HepG2 (cell line): ENCODE measurements around the gene C14orf93. TPM values are rescaled to one million over a fixed set of nuclear protein-coding genes. Genes with fewer than 3 reads are reported as not detected.

Experiments
- ASH2L ChIP-seq: fragments of 300-600, 200-600 bp; sonication (generic); IDR thresholded peaks from 2 replicates; pipeline ENCODE4 v1.7.0; 2017; ENCODE audit warnings: low read depth, mild to moderate bottlenecking, moderate library complexity, mixed read lengths, low read length; ENCODE audit not compliant: insufficient read length
- ATAD3A ChIP-seq: sonication (generic); formaldehyde crosslinking; IDR thresholded peaks from 2 replicates; pipeline ENCODE4 v1.4.0; 2020; ENCODE audit warnings: missing genetic modification reagents
- HOXA5 ChIP-seq: sonication (generic); formaldehyde crosslinking; IDR thresholded peaks from 2 replicates; pipeline ENCODE4 v1.4.0; 2020; ENCODE audit warnings: missing genetic modification reagents
- JUNB ChIP-seq: sonication (generic); formaldehyde crosslinking; IDR thresholded peaks from 2 replicates; pipeline ENCODE4 v1.8.0; 2022; ENCODE audit warnings: missing genetic modification reagents, mild to moderate bottlenecking, borderline replicate concordance
- KDM1A ChIP-seq: IDR thresholded peaks from 2 replicates; pipeline ENCODE4 v1.6.1; 2016; ENCODE audit warnings: missing compliant biosample characterization
- KLF12 ChIP-seq: sonication (generic); formaldehyde crosslinking; IDR thresholded peaks from 2 replicates; pipeline ENCODE4 v1.4.0; 2020; ENCODE audit warnings: missing genetic modification reagents, borderline replicate concordance
- MIXL1 ChIP-seq: IDR thresholded peaks from 2 replicates; pipeline ENCODE4 v1.6.1; 2016
- MLXIP ChIP-seq: sonication (generic); formaldehyde crosslinking; IDR thresholded peaks from 2 replicates; pipeline ENCODE4 v1.9.0; 2021; ENCODE audit warnings: missing genetic modification reagents, borderline replicate concordance
- PPARG ChIP-seq: conservative IDR thresholded peaks from 2 replicates; pipeline ENCODE4 v1.6.1; 2016; ENCODE audit warnings: missing biosample characterization, missing genetic modification reagents
- REL ChIP-seq: sonication (generic); formaldehyde crosslinking; conservative IDR thresholded peaks from 2 replicates; pipeline ENCODE4 v1.8.0; 2022; ENCODE audit warnings: mild to moderate bottlenecking, missing genetic modification reagents, moderate library complexity
- SKIL ChIP-seq: sonication (generic); formaldehyde crosslinking; IDR thresholded peaks from 2 replicates; pipeline ENCODE4 v1.8.0; 2022; ENCODE audit warnings: missing genetic modification reagents, mild to moderate bottlenecking, moderate library complexity, borderline replicate concordance
- SMAD1 ChIP-seq: sonication (generic); formaldehyde crosslinking; IDR thresholded peaks from 2 replicates; pipeline ENCODE4 v1.4.0; 2020; ENCODE audit warnings: missing genetic modification reagents, low read depth, mild to moderate bottlenecking, borderline replicate concordance
- TCF12 ChIP-seq, 2 experiments: fragments of 450-650 bp in 1 of 2; sonication (generic) in 1 of 2; formaldehyde crosslinking in 1 of 2; IDR thresholded peaks; 2 replicates each; pipeline versions ENCODE4 v1.6.1 to v1.8.0; 2017 to 2022; ENCODE audit warnings: antibody characterized with exemption in 1 of 2, mild to moderate bottlenecking in 1 of 2, missing genetic modification reagents in 1 of 2, moderate library complexity in 1 of 2
- TCF7L2 ChIP-seq: IDR thresholded peaks from 2 replicates; pipeline ENCODE4 v1.6.1; 2011; ENCODE audit warnings: mild to moderate bottlenecking, low read depth, low read length, moderate library complexity
- XRCC5 ChIP-seq: fragments of 200-400 bp; formaldehyde crosslinking; optimal IDR thresholded peaks from 2 replicates; pipeline ENCODE3; 2017; ENCODE audit warnings: mild to moderate bottlenecking, low read length
- ZC3H13 ChIP-seq: sonication (generic); formaldehyde crosslinking; IDR thresholded peaks from 2 replicates; pipeline ENCODE4 v1.8.1; 2023; ENCODE audit warnings: mild to moderate bottlenecking, missing genetic modification reagents, moderate library complexity
- ZKSCAN5 ChIP-seq: sonication (generic); formaldehyde crosslinking; IDR thresholded peaks from 2 replicates; pipeline ENCODE4 v1.5.1; 2020; ENCODE audit warnings: mild to moderate bottlenecking, missing genetic modification reagents
- ZNF121 ChIP-seq: sonication (generic); formaldehyde crosslinking; IDR thresholded peaks from 2 replicates; pipeline ENCODE4 v1.5.0; 2020; ENCODE audit warnings: mild to moderate bottlenecking, missing genetic modification reagents
- ZNF180 ChIP-seq: sonication (generic); formaldehyde crosslinking; IDR thresholded peaks from 2 replicates; pipeline ENCODE4 v1.4.0; 2020; ENCODE audit warnings: low read depth, missing genetic modification reagents, borderline replicate concordance
- ZNF232 ChIP-seq: sonication (generic); formaldehyde crosslinking; IDR thresholded peaks from 2 replicates; pipeline ENCODE4 v1.4.0; 2020; ENCODE audit warnings: missing genetic modification reagents, borderline replicate concordance
- ZNF296 ChIP-seq: sonication (generic); formaldehyde crosslinking; conservative IDR thresholded peaks from 2 replicates; pipeline ENCODE4 v1.5.0; 2020; ENCODE audit warnings: mild to moderate bottlenecking, missing genetic modification reagents
- ZNF616 ChIP-seq: sonication (generic); formaldehyde crosslinking; IDR thresholded peaks from 2 replicates; pipeline ENCODE4 v1.5.0; 2020; ENCODE audit warnings: low read depth, mild to moderate bottlenecking, missing genetic modification reagents
- ZNF761 ChIP-seq: sonication (generic); formaldehyde crosslinking; conservative IDR thresholded peaks from 2 replicates; pipeline ENCODE4 v1.4.0; 2020; ENCODE audit warnings: mild to moderate bottlenecking, missing genetic modification reagents
- ZNF776 ChIP-seq: sonication (generic); formaldehyde crosslinking; IDR thresholded peaks from 2 replicates; pipeline ENCODE4 v1.4.0; 2020; ENCODE audit warnings: mild to moderate bottlenecking, missing genetic modification reagents
- ZNF784 ChIP-seq: sonication (generic); formaldehyde crosslinking; IDR thresholded peaks from 2 replicates; pipeline ENCODE4 v1.5.1; 2020; ENCODE audit warnings: missing genetic modification reagents, mild to moderate bottlenecking, borderline replicate concordance
- polyA plus RNA-seq, 8 experiments: library from polyadenylated mRNA; depleted of rRNA in 3 of 8; stranded (reverse) in 7 of 8; unstranded in 1 of 8; fragments of >200 nt; fragmentation: Illumina TruSeq in 4 of 8; extraction: Trizol in 4 of 8; gene quantifications; 2 replicates each; pipeline versions ENCODE4 v1.2.1 to v1.2.3, GENCODE V29; 2011 to 2016; ENCODE audit warnings: low read depth in 4 of 8, missing spikeins in 1 of 8, mixed read lengths in 1 of 8; ENCODE audit not compliant: insufficient read depth in 1 of 8
- total RNA-seq, 5 experiments: library from RNA; depleted of rRNA; stranded (reverse); fragments of >200 nt; fragmentation: Illumina TruSeq; extraction: Trizol; gene quantifications; 2 replicates each; pipeline ENCODE4 v1.2.3, GENCODE V29; 2016; ENCODE audit warnings: low read depth in 1 of 5

The C14orf93 gene
- total and polyA plus RNA-seq, 2 of the 13 experiments (the other 11 are each of a cell fraction or from before 2014, with no cell fraction given): 11.4 to 22.5 TPM

GRCh38 chr14:23009939-23010726 lies at the start of gene C14orf93 (continued):
- TF ChIP-seq ZNF296 (CRISPR knock-in tag) (no peak), KLF12 (peak; percentile 48; the same call in 1 of the 2 replicates), ASH2L (peak; percentile 96), XRCC5 (no peak), SMAD1 (no peak), TCF7L2 (no peak), ZNF784 (CRISPR knock-in tag) (peak; percentile 75), ZNF761 (CRISPR knock-in tag) (peak; percentile 85; the same call in 1 of the 2 replicates), ZKSCAN5 (CRISPR knock-in tag) (no peak), ZNF776 (CRISPR knock-in tag) (0 out of 2 replicates have a peak, but pooled peaks have one; percentile 74), ZNF232 (CRISPR knock-in tag) (peak; percentile 40; the same call in 1 of the 2 replicates), KDM1A (CRISPR knock-in tag) (no peak), HOXA5 (CRISPR knock-in tag) (no peak; the same call in none of the 2 replicates), ZNF616 (CRISPR knock-in tag) (no peak), SKIL (CRISPR knock-in tag) (no peak), JUNB (CRISPR knock-in tag) (no peak), ZC3H13 (CRISPR knock-in tag) (no peak), REL (CRISPR knock-in tag) (no peak), TCF12 (IDR thresholded peaks at IDR 0.05) (no peak), TCF12 (CRISPR knock-in tag; IDR thresholded peaks at IDR 0.05) (0 out of 2 replicates have a peak, but pooled peaks have one; percentile 77), ATAD3A (CRISPR knock-in tag) (no peak), ZNF121 (CRISPR knock-in tag) (no peak), ZNF180 (CRISPR knock-in tag) (no peak), MLXIP (CRISPR knock-in tag) (0 out of 2 replicates have a peak, but pooled peaks have one; percentile 12), PPARG (CRISPR knock-in tag) (peak; percentile 46; the same call in 1 of the 2 replicates), MIXL1 (no peak)
